ENCODE results near the gene TCF12. TPM values are rescaled to one million over a fixed set of nuclear protein-coding genes. Genes with fewer than 3 reads are reported as not detected.

Gene TCF12
- total RNA-seq, 4 donors from 2014 or later: 93.9 to 165 (median 111) TPM

DNA sequence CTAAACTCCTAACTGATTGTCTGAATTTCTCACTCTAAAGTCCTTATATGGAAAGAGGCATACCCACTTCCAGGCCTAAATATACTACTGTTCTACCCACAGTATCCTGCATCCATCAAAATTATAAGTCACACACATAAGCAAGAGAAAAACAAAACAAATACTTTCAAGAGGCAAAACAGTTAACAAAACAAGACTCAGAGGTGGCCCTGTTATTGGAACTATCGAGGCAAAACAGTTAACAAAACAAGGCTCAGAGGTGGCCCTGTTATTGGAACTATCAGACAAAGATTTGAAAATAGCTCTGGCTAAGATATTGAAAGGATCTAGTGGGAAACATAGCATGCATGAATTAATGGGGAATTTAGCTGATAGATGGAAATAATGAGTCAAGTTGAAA is 233.7 kb downstream of the TCF12 start:
- DNase-seq (ENCODE audit: low spot score): no peak
- TF ChIP-seq, protein P1, sequence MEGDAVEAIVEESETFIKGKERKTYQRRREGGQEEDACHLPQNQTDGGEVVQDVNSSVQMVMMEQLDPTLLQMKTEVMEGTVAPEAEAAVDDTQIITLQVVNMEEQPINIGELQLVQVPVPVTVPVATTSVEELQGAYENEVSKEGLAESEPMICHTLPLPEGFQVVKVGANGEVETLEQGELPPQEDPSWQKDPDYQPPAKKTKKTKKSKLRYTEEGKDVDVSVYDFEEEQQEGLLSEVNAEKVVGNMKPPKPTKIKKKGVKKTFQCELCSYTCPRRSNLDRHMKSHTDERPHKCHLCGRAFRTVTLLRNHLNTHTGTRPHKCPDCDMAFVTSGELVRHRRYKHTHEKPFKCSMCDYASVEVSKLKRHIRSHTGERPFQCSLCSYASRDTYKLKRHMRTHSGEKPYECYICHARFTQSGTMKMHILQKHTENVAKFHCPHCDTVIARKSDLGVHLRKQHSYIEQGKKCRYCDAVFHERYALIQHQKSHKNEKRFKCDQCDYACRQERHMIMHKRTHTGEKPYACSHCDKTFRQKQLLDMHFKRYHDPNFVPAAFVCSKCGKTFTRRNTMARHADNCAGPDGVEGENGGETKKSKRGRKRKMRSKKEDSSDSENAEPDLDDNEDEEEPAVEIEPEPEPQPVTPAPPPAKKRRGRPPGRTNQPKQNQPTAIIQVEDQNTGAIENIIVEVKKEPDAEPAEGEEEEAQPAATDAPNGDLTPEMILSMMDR (IDR thresholded peaks at IDR 0.05): no peak
- ATAC-seq (ENCODE audit: low FRiP score): no peak

DNA sequence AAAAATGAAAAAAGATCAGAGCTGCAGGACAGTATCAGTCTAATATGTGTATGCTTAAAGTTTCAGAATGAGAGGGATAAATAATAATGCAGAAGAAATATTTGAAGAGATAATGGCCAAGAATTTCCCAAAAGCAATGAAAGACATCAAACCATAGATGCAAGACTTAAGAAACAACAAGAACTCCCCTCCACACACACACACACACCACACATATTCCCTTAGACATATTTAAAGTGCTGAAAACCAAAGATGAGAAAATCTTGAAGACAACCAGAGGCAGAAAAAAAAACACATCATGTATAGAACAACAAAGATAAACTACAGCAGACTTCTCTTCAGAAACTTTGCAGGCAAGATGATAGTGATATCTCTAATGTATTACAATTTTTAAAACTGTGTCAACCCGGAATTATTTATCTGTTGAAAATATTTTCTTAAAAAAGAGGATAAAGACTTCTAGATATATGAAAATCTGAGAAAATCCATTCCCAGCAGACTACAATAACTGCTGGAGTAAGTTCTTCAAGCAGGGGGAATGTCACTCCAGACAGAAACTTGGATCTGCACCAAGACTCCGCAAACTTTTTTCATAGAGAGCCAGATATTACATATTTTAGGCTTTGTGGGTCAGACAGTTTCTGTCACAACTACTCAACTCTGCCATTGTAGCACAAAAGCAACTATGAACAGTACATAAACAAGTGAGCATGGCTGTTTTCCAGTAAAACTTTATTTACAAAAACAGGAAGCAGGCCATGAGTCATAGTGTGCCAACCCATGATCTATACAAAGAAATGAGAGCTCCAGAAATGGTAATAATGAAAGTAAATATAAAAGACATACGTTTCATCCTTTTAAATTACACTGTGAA is 234.5 kb downstream of the TCF12 start:
- ATAC-seq (ENCODE audit: low FRiP score): peak; percentile 45
- TF ChIP-seq, protein P1 (IDR thresholded peaks at IDR 0.05): no peak
- no peak for DNase-seq (ENCODE audit: low spot score)

DNA sequence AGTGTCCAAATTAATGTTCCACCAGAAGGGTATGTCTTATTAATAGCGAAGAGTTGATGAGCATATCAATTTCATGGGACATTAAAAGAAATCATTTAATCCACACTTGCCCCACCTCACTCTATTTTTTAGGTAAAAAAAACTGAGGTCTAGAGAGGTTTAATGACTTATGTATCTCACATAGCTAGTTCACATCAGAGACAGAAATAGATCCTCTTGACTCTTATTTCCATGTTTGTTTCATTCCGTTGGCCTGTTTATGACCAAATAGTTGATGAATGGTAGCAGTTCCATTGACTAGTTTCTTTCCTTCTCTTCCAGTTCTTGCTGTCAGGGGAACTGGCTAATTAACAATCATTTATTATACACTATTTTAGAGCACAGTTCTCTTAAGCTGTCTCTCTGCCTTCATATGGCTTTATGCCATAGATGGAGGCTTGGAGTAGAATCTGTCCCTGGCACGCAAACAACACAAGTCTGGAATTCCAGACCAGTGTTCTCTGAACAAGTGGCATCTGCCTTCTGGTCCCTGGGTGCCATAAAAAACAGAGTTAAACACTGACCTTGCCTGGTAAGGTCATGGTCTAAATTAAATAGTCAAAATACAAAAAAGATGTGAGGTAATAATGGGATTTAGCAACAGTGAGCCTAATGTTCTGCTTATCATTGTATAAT is 237.9 kb downstream of the TCF12 start:
- DNase-seq (ENCODE audit: low spot score) (no peak), ATAC-seq (ENCODE audit: low FRiP score) (no peak)
- TF ChIP-seq, protein P1 (IDR thresholded peaks at IDR 0.05): no peak

DNA sequence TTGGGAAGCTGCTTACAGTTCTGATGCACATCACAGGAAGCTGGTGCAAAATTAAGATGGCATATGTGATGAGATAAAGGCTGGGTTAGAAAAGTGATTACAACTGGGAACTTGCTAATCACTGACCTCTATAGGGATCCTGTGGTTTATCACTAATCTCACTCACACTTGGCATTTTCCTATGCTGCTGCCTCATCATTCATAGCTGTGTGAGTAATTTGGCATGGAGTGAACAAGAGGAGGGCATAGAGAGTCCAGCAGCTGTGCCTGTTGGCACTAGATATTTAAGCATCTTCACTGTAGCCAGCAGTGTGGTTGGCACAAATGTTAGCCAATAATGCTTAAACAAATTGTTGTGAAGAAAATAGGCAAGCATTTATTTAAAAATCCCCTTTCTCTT is 240.1 kb downstream of the TCF12 start:
- TF ChIP-seq, protein P1 (IDR thresholded peaks at IDR 0.05): no peak
- ATAC-seq (ENCODE audit: low FRiP score) (peak; percentile 88), DNase-seq (ENCODE audit: low spot score) (no peak)

DNA sequence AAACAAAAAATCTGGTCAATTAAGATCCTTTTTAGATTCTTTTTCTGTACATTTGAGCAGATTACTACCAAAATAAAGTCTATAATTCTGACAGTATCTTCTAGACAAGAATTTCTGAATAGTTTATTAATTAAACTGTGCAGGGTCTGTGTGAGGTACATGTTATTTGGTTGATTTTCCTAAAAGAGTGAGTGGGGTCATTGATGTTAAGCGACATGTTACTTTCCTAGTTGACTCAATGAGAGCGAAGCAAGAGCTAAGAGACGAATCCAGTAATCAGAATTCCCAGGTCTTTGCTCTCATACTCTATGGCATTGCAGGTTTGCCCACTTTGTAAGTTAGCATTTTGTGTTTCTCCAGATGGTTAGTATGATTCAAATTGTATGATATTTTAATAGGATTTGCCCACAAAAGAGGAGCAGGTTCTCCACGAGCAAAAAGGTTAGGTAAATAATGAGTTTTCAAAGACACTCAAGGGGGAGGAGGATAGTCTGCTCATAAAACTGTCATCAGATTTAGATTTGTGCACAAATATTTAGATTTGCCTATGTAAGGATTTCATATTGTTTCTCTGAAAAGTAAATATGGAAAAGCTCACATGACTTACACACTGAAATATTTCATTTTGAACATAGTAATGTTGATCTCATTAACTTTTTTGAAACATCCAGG is 240.7 kb downstream of the TCF12 start:
- no peak for ATAC-seq (ENCODE audit: low FRiP score)
- TF ChIP-seq, protein P1 (IDR thresholded peaks at IDR 0.05): no peak

DNA sequence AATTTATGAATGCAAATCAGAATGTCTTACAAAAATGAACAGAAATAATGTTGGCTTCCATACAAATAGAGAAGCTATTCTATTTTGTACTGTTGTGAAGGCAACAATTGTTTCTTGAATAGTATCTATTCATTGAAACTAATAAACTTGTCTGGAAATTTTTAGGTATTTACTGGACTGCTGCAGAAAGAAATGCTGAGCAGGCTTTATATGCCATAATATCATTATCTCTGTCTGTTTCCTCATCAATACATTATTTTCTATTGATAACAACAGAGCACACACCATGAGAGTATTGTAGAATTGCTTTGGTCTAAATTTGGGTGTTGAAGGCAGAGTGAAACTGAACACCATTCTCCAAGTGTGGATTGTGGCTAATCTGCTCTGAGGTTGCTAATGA is 241.3 kb downstream of the TCF12 start:
- TF ChIP-seq, protein P1 (IDR thresholded peaks at IDR 0.05): no peak
- DNase-seq (ENCODE audit: low spot score) (no peak), ATAC-seq (ENCODE audit: low FRiP score) (no peak)

More for the DNA sequence above, 240.7 kb downstream of the TCF12 start:
- no peak for DNase-seq (ENCODE audit: low spot score)
